HG03571 (cell line): ENCODE results near the gene SS18.

ENCODE experiments used
- ATAC-seq: cut with Tn5 transposase; IDR thresholded peaks from one replicate; pipeline ENCODE4 v1.9.1; 2021; ENCODE audit not compliant: unreplicated experiment

The SS18 gene

GRCh38 chr18:26073758-26074157 is 16.7 kb downstream of the SS18 start:
- ATAC-seq: no peak

GRCh38 chr18:26071725-26072124 is 18.7 kb downstream of the SS18 start:
- no peak for ATAC-seq

GRCh38 chr18:26071020-26071419 is 19.4 kb downstream of the SS18 start:
- ATAC-seq: no peak

- no peak for ATAC-seq
Measured at GRCh38 chr18:26059357-26059756, 31.1 kb downstream of the SS18 start.

- no peak for ATAC-seq
Measured at GRCh38 chr18:26057344-26057773, 33.1 kb downstream of the SS18 start.

- ATAC-seq: no peak
Measured at GRCh38 chr18:26056291-26056690, 34.1 kb downstream of the SS18 start.

- ATAC-seq: no peak
Measured at GRCh38 chr18:26052505-26052904, 37.9 kb downstream of the SS18 start.

- no peak for ATAC-seq
Measured at GRCh38 chr18:26051843-26052242, 38.6 kb downstream of the SS18 start.

GRCh38 chr18:26046419-26047077 is 43.9 kb downstream of the SS18 start:
- ATAC-seq: no peak

- no peak for ATAC-seq
Measured at GRCh38 chr18:26044807-26045206, 45.6 kb downstream of the SS18 start.

GRCh38 chr18:26040051-26040656 is 50.3 kb downstream of the SS18 start:
- no peak for ATAC-seq

GRCh38 chr18:26039203-26039602 is 51.2 kb downstream of the SS18 start:
- no peak for ATAC-seq

GRCh38 chr18:26036635-26037034 is 53.8 kb downstream of the SS18 start:
- no peak for ATAC-seq

- ATAC-seq: no peak
Measured at GRCh38 chr18:26034850-26035497, 55.4 kb downstream of the SS18 start.

GRCh38 chr18:26022585-26022984 is 67.8 kb downstream of the SS18 start:
- no peak for ATAC-seq

GRCh38 chr18:26021061-26021754 is 69.2 kb downstream of the SS18 start:
- ATAC-seq: no peak

GRCh38 chr18:26017929-26018328 is 72.5 kb downstream of the SS18 start:
- ATAC-seq: no peak

- no peak for ATAC-seq
Measured at GRCh38 chr18:26014462-26014861, 76.0 kb downstream of the SS18 start.

GRCh38 chr18:26008619-26009018 is 81.8 kb downstream of the SS18 start:
- ATAC-seq: no peak

GRCh38 chr18:26008096-26008495 is 82.3 kb downstream of the SS18 start:
- no peak for ATAC-seq

- ATAC-seq: no peak
Measured at GRCh38 chr18:26005950-26006349, 84.5 kb downstream of the SS18 start.

- no peak for ATAC-seq
Measured at GRCh38 chr18:26004832-26005231, 85.6 kb downstream of the SS18 start.
